Gastroesophageal sphincter (tissue), 4 donors: ENCODE data around the gene CIZ1. TPM values are rescaled to one million over a fixed set of nuclear protein-coding genes. Genes with fewer than 3 reads are reported as not detected.

Source experiments
- ATAC-seq: fragments of 150-250 bp; one replicate; pipeline ENCODE4 v1.9.1; 2016; ENCODE audit warnings: mild to moderate bottlenecking, moderate library complexity
- H3K27ac ChIP-seq, 4 donors: fragments of 200-600 bp; sonication (generic) in 3 of 4; 1 replicate in 3 of 4; 2 replicates in 1 of 4; pipeline ENCODE4 v1.5.1; 2016 to 2019
- H3K27me3 ChIP-seq: fragments of 200-600 bp; sonication (generic); one replicate; pipeline ENCODE4 v1.5.1; 2019
- H3K36me3 ChIP-seq, 2 donors: fragments of 200-600 bp; sonication (generic); one replicate each; pipeline ENCODE4 v1.5.1; 2019; ENCODE audit warnings: control low read depth in 1 of 2
- H3K4me1 ChIP-seq, 3 donors: fragments of 200-600 bp; sonication (generic); 1 replicate in 2 of 3; 2 replicates in 1 of 3; pipeline ENCODE4 v1.5.1; 2016 to 2019; ENCODE audit warnings: control low read depth in 2 of 3
- H3K4me3 ChIP-seq, 2 donors: fragments of 200-600 bp; sonication (generic); one replicate each; pipeline ENCODE4 v1.5.1; 2019; ENCODE audit warnings: mild to moderate bottlenecking in 1 of 2, moderate library complexity in 1 of 2
- H3K9me3 ChIP-seq, 3 donors: fragments of 200-600 bp; sonication (generic); one replicate each; pipeline ENCODE4 v1.5.1; 2017 to 2019; ENCODE audit warnings: control low read depth in 2 of 3
- CTCF ChIP-seq, 4 experiments: fragments of 200-600 bp in 2 of 4; fragments of 450-650 bp in 2 of 4; sonication (generic) in 1 of 4; IDR thresholded peaks; one replicate each; pipeline ENCODE4 v1.5.1; 2017 to 2019; ENCODE audit warnings: antibody characterized with exemption in 4 of 4, mild to moderate bottlenecking in 2 of 4, moderate library complexity in 2 of 4
- EP300 ChIP-seq: sonication (generic); formaldehyde crosslinking; IDR thresholded peaks from one replicate; pipeline ENCODE4 v1.6.1; 2017; ENCODE audit warnings: antibody characterized with exemption, mild to moderate bottlenecking
- POLR2A ChIP-seq, 2 donors: fragments of 450-650 bp; IDR thresholded peaks; one replicate each; pipeline ENCODE4 v1.6.1; 2017; ENCODE audit warnings: antibody characterized with exemption in 2 of 2, mild to moderate bottlenecking in 2 of 2, moderate library complexity in 1 of 2
- POLR2AphosphoS5 ChIP-seq: sonication (generic); formaldehyde crosslinking; IDR thresholded peaks from one replicate; pipeline ENCODE4 v1.6.1; 2017; ENCODE audit warnings: antibody characterized with exemption
- WGBS, 2 donors: methylation state at CpG; one replicate each; pipeline ENCODE4 v1.1.5; 2018; ENCODE audit warnings: low coverage in 1 of 2; 5-methylcytosine and 5-hydroxymethylcytosine counted together
- total RNA-seq, 4 donors: library from RNA; depleted of rRNA; stranded (reverse); fragments of >200 nt; gene quantifications; one replicate each; pipeline ENCODE4 v1.1.0, GENCODE V29; 2016

The CIZ1 gene
- total RNA-seq, 4 donors from 2014 or later, result 41.7 to 83.9 (median 58.1) TPM

GRCh38 chr9:128152133-128153059, 39.0 kb downstream of the CIZ1 start:
- TF ChIP-seq POLR2A (IDR thresholded peaks at IDR 0.05), result no peak
- TF ChIP-seq POLR2AphosphoS5, result no peak
- TF ChIP-seq EP300, result no peak
- TF ChIP-seq CTCF (IDR thresholded peaks at IDR 0.05), result no peak
- peaks cover 0 to 11% (median 6%) of the 10 kb centered on the region in 3 donors for H3K4me1 ChIP-seq
- no peak overlapping the region for H3K27ac ChIP-seq
- H3K27me3 ChIP-seq, result no peaks in the 10 kb centered on the region
- H3K36me3 ChIP-seq, result no peaks in the 10 kb centered on the region
- H3K4me3 ChIP-seq, result no peak overlapping the region
- no peaks in the 10 kb centered on the region for H3K9me3 ChIP-seq
- 94 to 100% methylated on average over 1 to 5 of the region's 13 CpGs for WGBS, 2 donors
- no peak for ATAC-seq

GRCh38 chr9:128151309-128152132, 39.9 kb downstream of the CIZ1 start:
- 71 to 81% methylated on average over 2 to 6 of the region's 18 CpGs for WGBS, 2 donors
- Histone ChIP-seq H3K4me1 (peaks cover 0 to 11% (median 6%) of the 10 kb centered on the region in 3 donors), H3K4me3 (no peak overlapping the region), H3K27me3 (no peaks in the 10 kb centered on the region), H3K9me3 (no peaks in the 10 kb centered on the region), H3K36me3 (no peaks in the 10 kb centered on the region), H3K27ac (no peak overlapping the region)
- no peak for ATAC-seq
- no peak for TF ChIP-seq POLR2A (IDR thresholded peaks at IDR 0.05)
- TF ChIP-seq CTCF (IDR thresholded peaks at IDR 0.05), result no peak
- no peak for TF ChIP-seq EP300

GRCh38 chr9:128150594-128151308, 40.6 kb downstream of the CIZ1 start:
- no peaks in the 10 kb centered on the region for H3K27me3 ChIP-seq
- no peak overlapping the region for H3K4me3 ChIP-seq
- no peaks in the 10 kb centered on the region for H3K36me3 ChIP-seq
- H3K27ac ChIP-seq, result no peak overlapping the region
- no peak for ATAC-seq
- no peaks in the 10 kb centered on the region for H3K9me3 ChIP-seq
- WGBS, 2 donors, result 60 to 90% methylated on average over 4 to 6 of the region's 19 CpGs
- H3K4me1 ChIP-seq, result peaks cover 0 to 11% (median 6%) of the 10 kb centered on the region in 3 donors
- TF ChIP-seq EP300 (no peak), POLR2A (IDR thresholded peaks at IDR 0.05) (no peak), CTCF (IDR thresholded peaks at IDR 0.05) (no peak), POLR2AphosphoS5 (no peak)

- Histone ChIP-seq H3K4me3 (no peak overlapping the region), H3K27me3 (no peaks in the 10 kb centered on the region), H3K9me3 (no peaks in the 10 kb centered on the region), H3K4me1 (peaks cover 0 to 11% (median 6%) of the 10 kb centered on the region in 3 donors), H3K27ac (no peak overlapping the region), H3K36me3 (no peaks in the 10 kb centered on the region)
- ATAC-seq, result no peak
- TF ChIP-seq POLR2AphosphoS5 (no peak), CTCF (IDR thresholded peaks at IDR 0.05) (no peak), EP300 (no peak), POLR2A (IDR thresholded peaks at IDR 0.05) (no peak)
- 45 to 83% methylated on average over 1 to 7 of the region's 11 CpGs for WGBS, 2 donors
These were observed 41.3 kb downstream of the CIZ1 start for GRCh38 chr9:128149951-128150593.
